Measurements from ENCODE around the gene OR2T27. TPM values are rescaled to one million over a fixed set of nuclear protein-coding genes. Genes with fewer than 3 reads are reported as not detected.

The OR2T27 gene
- total RNA-seq, 2 donors from 2014 or later: not detected

DNA sequence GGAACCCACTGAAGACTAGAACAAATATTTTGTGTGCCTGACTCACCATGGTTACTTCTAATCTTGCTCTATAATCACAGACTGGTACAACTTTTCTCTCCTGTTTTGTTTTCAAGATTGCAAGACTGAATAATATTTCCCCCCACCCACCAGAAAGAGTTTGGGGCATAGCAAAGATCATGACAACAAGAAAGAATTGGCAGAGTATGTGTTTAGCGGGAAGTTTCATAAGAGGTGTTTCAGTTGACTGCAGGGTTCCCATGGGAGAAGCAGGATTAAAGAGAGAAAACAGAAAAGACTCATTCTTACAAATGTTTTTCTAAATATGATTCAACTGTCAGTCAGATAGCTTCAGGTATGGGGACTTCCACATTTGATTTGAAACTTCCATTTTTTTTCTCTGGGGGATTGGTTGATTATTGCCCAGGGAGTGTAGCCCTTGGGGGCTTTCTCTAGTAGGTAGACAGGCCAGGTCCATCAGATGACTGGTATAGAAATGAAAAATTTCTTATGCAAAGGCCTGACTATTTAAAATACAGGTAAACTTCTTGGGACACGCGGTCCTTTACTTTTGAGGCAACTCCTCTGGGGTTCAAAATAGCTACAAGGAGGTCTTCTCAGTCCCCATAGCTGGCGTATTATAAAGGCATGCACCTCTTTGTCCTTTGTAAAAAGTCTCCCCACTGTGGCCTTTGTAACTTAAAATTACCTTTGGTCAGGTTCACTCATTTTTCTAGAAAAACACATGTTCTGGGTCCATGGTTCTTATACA is 33.4 kb upstream of the OR2T27 start:
- no peak overlapping the region for H3K4me3 Mint-ChIP-seq
- no peak overlapping the region for H3K27ac Mint-ChIP-seq
- H3K36me3 Mint-ChIP-seq (ENCODE audit: low read depth): peaks cover 3% of the 10 kb centered on the region
- H3K27me3 Mint-ChIP-seq (ENCODE audit: insufficient read depth): no peaks in the 10 kb centered on the region
- Histone ChIP-seq H3K4me3 (ENCODE audit: low read length) (no peak overlapping the region), H3K27me3 (ENCODE audit: control insufficient read depth, insufficient read depth, low read length, poor library complexity, severe bottlenecking) (no peaks in the 10 kb centered on the region), H3K36me3 (ENCODE audit: control insufficient read depth, insufficient read depth, low read length) (no peaks in the 10 kb centered on the region), H3K9ac (ENCODE audit: extremely low read depth, low read length, poor library complexity, severe bottlenecking) (no peak overlapping the region), H3K27ac (ENCODE audit: low read depth, low read length) (no peak overlapping the region), H3K9me3 (ENCODE audit: control insufficient read depth, low read length) (peaks cover 72% of the 10 kb centered on the region), H3K4me1 (ENCODE audit: control insufficient read depth, insufficient read depth, low read length) (no peaks in the 10 kb centered on the region)
- no peak for DNase-seq
- H3K4me1 Mint-ChIP-seq: no peaks in the 10 kb centered on the region
- H3K9me3 Mint-ChIP-seq: peaks cover 82% of the 10 kb centered on the region
- 73 to 78% methylated on average over 4 of the region's 4 CpGs for WGBS, 2 experiments (ENCODE audit: insufficient coverage in 1 of 2, insufficient read length in 1 of 2)
- TF ChIP-seq, protein P1, sequence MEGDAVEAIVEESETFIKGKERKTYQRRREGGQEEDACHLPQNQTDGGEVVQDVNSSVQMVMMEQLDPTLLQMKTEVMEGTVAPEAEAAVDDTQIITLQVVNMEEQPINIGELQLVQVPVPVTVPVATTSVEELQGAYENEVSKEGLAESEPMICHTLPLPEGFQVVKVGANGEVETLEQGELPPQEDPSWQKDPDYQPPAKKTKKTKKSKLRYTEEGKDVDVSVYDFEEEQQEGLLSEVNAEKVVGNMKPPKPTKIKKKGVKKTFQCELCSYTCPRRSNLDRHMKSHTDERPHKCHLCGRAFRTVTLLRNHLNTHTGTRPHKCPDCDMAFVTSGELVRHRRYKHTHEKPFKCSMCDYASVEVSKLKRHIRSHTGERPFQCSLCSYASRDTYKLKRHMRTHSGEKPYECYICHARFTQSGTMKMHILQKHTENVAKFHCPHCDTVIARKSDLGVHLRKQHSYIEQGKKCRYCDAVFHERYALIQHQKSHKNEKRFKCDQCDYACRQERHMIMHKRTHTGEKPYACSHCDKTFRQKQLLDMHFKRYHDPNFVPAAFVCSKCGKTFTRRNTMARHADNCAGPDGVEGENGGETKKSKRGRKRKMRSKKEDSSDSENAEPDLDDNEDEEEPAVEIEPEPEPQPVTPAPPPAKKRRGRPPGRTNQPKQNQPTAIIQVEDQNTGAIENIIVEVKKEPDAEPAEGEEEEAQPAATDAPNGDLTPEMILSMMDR (conservative IDR thresholded peaks at IDR 0.05): no peak

DNA sequence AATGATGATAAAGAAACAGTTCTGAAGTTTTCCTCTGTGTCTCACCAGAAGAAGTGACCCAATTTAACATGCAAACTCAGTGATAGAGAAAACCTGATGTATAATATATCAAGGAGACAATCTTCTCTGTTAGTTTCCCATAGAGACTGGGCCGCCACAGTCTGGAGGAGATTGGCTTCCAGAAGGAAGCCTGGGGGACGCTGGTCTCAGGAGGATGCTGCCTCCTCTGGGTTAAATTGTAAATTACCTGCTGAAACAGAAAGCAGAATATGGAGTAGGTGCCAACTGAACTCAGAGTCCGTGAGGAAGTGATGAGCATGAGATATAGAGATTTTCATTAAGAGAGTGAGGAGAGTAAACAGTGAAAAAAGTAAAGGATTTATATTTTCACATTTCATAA is 31.5 kb upstream of the OR2T27 start:
- Mint-ChIP-seq H3K27me3 (ENCODE audit: insufficient read depth) (no peaks in the 10 kb centered on the region), H3K36me3 (ENCODE audit: low read depth) (no peaks in the 10 kb centered on the region), H3K27ac (no peak overlapping the region), H3K9me3 (peaks cover 79% of the 10 kb centered on the region), H3K4me3 (no peak overlapping the region), H3K4me1 (no peaks in the 10 kb centered on the region)
- H3K4me3 ChIP-seq (ENCODE audit: low read length): no peak overlapping the region
- no peak overlapping the region for H3K9ac ChIP-seq (ENCODE audit: extremely low read depth, low read length, poor library complexity, severe bottlenecking)
- H3K27ac ChIP-seq (ENCODE audit: low read depth, low read length): no peak overlapping the region
- H3K36me3 ChIP-seq (ENCODE audit: control insufficient read depth, insufficient read depth, low read length): no peaks in the 10 kb centered on the region
- no peaks in the 10 kb centered on the region for H3K4me1 ChIP-seq (ENCODE audit: control insufficient read depth, insufficient read depth, low read length)
- H3K27me3 ChIP-seq (ENCODE audit: control insufficient read depth, insufficient read depth, low read length, poor library complexity, severe bottlenecking): no peaks in the 10 kb centered on the region
- TF ChIP-seq, protein P1 (conservative IDR thresholded peaks at IDR 0.05): no peak
- 58 to 100% methylated on average over 1 to 3 of the region's 3 CpGs for WGBS, 2 experiments (ENCODE audit: insufficient coverage in 1 of 2, insufficient read length in 1 of 2)
- peaks cover 76% of the 10 kb centered on the region for H3K9me3 ChIP-seq (ENCODE audit: control insufficient read depth, low read length)
- DNase-seq: no peak

DNA sequence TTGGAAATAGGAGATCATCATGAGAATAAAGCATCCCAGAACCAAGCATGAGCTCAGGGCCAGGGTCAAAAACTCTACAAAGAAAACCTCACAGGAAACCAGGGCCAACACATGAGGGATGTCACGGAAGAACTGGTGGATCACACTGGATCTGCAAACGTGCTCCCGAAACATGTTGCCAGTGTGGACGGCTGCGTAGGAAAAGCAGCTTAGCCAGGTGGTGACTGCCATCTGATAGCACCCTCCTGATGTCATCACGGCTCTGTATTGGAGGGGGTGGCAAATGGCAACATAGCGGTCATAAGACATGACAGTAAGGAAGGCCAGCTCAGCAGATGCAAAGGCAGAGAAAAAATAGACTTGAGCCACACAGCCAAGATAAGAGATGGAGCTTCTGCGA is 26.3 kb upstream of the OR2T27 start:
- no peak for DNase-seq
- Mint-ChIP-seq H3K27me3 (ENCODE audit: insufficient read depth) (no peaks in the 10 kb centered on the region), H3K4me1 (no peaks in the 10 kb centered on the region), H3K27ac (no peak overlapping the region), H3K36me3 (ENCODE audit: low read depth) (no peaks in the 10 kb centered on the region), H3K4me3 (no peak overlapping the region), H3K9me3 (peaks cover 68% of the 10 kb centered on the region)
- Histone ChIP-seq H3K36me3 (ENCODE audit: control insufficient read depth, insufficient read depth, low read length) (no peaks in the 10 kb centered on the region), H3K4me3 (ENCODE audit: low read length) (no peak overlapping the region), H3K27me3 (ENCODE audit: control insufficient read depth, insufficient read depth, low read length, poor library complexity, severe bottlenecking) (no peaks in the 10 kb centered on the region), H3K9me3 (ENCODE audit: control insufficient read depth, low read length) (peaks cover 69% of the 10 kb centered on the region), H3K27ac (ENCODE audit: low read depth, low read length) (no peak overlapping the region), H3K4me1 (ENCODE audit: control insufficient read depth, insufficient read depth, low read length) (no peaks in the 10 kb centered on the region), H3K9ac (ENCODE audit: extremely low read depth, low read length, poor library complexity, severe bottlenecking) (no peak overlapping the region)
- TF ChIP-seq, protein P1 (conservative IDR thresholded peaks at IDR 0.05): no peak
- WGBS, 2 experiments (ENCODE audit: insufficient coverage in 1 of 2, insufficient read length in 1 of 2): 75 to 78% methylated on average over 8 of the region's 8 CpGs

Data from endodermal cell (in vitro differentiated cells).